Uterus (tissue), 2 donors: Measurements from ENCODE around the gene LCE2A.

Source experiments
- POLR2A ChIP-seq, 2 donors: fragments of 450-650 bp; IDR thresholded peaks; one replicate each; pipeline ENCODE4 v1.6.1; 2016; ENCODE audit warnings: antibody characterized with exemption in 2 of 2, mild to moderate bottlenecking in 1 of 2, moderate library complexity in 1 of 2
- TF ChIP-seq, protein P1 (sequence below), 4 experiments: fragments of 200-600 bp in 2 of 4; fragments of 450-650 bp in 2 of 4; sonication (generic) in 2 of 4; IDR thresholded peaks; one replicate each; pipeline ENCODE4 v1.5.1; 2016 to 2019; ENCODE audit warnings: antibody characterized with exemption in 4 of 4, mild to moderate bottlenecking in 2 of 4, moderate library complexity in 1 of 4

DNA sequence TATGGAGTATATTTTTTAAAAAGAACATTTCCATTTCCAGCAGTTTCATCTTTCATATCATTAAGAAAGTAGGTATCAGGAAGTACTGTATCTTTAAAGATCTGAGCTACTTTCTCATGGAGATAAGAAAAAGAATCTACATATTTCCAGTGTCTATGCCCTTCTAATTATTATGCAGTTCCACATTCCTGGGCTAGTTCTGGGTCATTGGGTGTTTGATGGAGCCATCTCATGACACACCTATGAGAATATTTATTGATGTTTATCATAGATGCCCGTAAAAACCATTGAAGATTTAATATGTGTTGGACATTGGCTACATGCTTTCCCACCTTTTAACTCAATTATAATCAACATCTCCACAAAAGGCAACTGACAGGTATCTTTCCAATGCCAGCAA, 30.8 kb downstream of the LCE2A start:
- TF ChIP-seq, protein P1, sequence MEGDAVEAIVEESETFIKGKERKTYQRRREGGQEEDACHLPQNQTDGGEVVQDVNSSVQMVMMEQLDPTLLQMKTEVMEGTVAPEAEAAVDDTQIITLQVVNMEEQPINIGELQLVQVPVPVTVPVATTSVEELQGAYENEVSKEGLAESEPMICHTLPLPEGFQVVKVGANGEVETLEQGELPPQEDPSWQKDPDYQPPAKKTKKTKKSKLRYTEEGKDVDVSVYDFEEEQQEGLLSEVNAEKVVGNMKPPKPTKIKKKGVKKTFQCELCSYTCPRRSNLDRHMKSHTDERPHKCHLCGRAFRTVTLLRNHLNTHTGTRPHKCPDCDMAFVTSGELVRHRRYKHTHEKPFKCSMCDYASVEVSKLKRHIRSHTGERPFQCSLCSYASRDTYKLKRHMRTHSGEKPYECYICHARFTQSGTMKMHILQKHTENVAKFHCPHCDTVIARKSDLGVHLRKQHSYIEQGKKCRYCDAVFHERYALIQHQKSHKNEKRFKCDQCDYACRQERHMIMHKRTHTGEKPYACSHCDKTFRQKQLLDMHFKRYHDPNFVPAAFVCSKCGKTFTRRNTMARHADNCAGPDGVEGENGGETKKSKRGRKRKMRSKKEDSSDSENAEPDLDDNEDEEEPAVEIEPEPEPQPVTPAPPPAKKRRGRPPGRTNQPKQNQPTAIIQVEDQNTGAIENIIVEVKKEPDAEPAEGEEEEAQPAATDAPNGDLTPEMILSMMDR (IDR thresholded peaks at IDR 0.05): no peak
- TF ChIP-seq POLR2A (IDR thresholded peaks at IDR 0.05): no peak
